Thyroid gland (tissue), 4 donors: ENCODE data around the gene CDH22. TPM values are rescaled to one million over a fixed set of nuclear protein-coding genes. Genes with fewer than 3 reads are reported as not detected.

Experiments used
- DNase-seq, 2 donors: peaks; one replicate each; pipeline ENCODE4 v3.0.0-alpha.2; 2019
- H3K27ac ChIP-seq, 3 donors: fragments of 200-600 bp; sonication (generic); 1 replicate in 2 of 3; 2 replicates in 1 of 3; pipeline ENCODE4 v1.5.1; 2016 to 2019; ENCODE audit warnings: mild to moderate bottlenecking in 1 of 3, moderate library complexity in 1 of 3
- H3K27me3 ChIP-seq: fragments of 200-600 bp; sonication (generic); one replicate; pipeline ENCODE4 v1.5.1; 2019
- H3K36me3 ChIP-seq, 2 donors: fragments of 200-600 bp; sonication (generic); one replicate each; pipeline ENCODE4 v1.5.1; 2016 to 2019
- H3K4me1 ChIP-seq, 2 donors: fragments of 200-600 bp; sonication (generic); one replicate each; pipeline ENCODE4 v1.5.1; 2017 to 2019
- H3K4me3 ChIP-seq, 3 donors: fragments of 200-600 bp; sonication (generic); replicated peaks in 1 of 3; 1 replicate in 2 of 3; 2 replicates in 1 of 3; pipeline ENCODE4 v1.5.1; 2016; ENCODE audit warnings: mild to moderate bottlenecking in 1 of 3
- H3K9me3 ChIP-seq: fragments of 200-600 bp; sonication (generic); one replicate; pipeline ENCODE4 v1.5.1; 2017
- POLR2A ChIP-seq, 2 donors: fragments of 450-650 bp; IDR thresholded peaks; one replicate each; pipeline ENCODE4 v1.6.1; 2017; ENCODE audit warnings: antibody characterized with exemption in 2 of 2, mild to moderate bottlenecking in 2 of 2, moderate library complexity in 1 of 2
- WGBS, 2 donors: methylation state at CpG; one replicate each; pipeline ENCODE4 v1.1.5; 2017; 5-methylcytosine and 5-hydroxymethylcytosine counted together
- intact Hi-C: fragments of 100-400 bp; cut with DNase I; formaldehyde crosslinking; loops from one replicate; pipeline ENCODE4 v1.15.1; 2023
- total RNA-seq, 4 donors: library from RNA; depleted of rRNA; stranded (reverse); fragments of >200 nt; gene quantifications; one replicate each; pipeline ENCODE4 v1.2.3, GENCODE V29; 2016
- TF ChIP-seq, protein P1 (sequence below), 6 experiments: fragments of 200-600 bp in 3 of 6; fragments of 450-650 bp in 3 of 6; sonication (generic) in 3 of 6; IDR thresholded peaks; one replicate each; pipeline ENCODE4 v1.5.1; 2016 to 2019; ENCODE audit warnings: antibody characterized with exemption in 6 of 6, mild to moderate bottlenecking in 2 of 6, inconsistent platforms in 1 of 6, moderate library complexity in 1 of 6

Gene CDH22
- total RNA-seq, 4 donors from 2014 or later = 0.38 to 3.0 (median 1.2) TPM

DNA sequence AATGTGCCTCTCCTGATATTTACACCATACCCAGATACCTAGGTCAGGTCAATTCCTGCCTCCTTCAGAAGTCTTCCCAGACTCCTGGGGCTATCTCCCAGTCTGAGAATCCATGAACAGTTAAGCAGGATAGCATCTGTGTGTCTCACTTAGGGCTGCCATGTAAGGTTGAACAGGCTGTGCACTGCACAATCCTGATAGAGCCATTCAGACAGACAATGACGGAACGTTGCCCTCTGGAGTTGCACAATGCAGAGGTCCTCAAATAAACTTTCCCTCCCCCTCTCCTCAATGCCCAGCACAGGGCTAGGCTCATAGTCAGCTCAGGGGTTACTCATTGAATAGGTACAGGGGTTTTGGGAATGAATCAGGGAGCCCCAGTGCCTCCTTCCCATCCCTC lies 100.5 kb downstream of the CDH22 start:
- 80 to 90% methylated on average over 1 to 2 of the region's 2 CpGs for WGBS, 2 donors
- intact Hi-C loops = no loop called here
- TF ChIP-seq POLR2A (IDR thresholded peaks at IDR 0.05) = no peak
- TF ChIP-seq, protein P1, sequence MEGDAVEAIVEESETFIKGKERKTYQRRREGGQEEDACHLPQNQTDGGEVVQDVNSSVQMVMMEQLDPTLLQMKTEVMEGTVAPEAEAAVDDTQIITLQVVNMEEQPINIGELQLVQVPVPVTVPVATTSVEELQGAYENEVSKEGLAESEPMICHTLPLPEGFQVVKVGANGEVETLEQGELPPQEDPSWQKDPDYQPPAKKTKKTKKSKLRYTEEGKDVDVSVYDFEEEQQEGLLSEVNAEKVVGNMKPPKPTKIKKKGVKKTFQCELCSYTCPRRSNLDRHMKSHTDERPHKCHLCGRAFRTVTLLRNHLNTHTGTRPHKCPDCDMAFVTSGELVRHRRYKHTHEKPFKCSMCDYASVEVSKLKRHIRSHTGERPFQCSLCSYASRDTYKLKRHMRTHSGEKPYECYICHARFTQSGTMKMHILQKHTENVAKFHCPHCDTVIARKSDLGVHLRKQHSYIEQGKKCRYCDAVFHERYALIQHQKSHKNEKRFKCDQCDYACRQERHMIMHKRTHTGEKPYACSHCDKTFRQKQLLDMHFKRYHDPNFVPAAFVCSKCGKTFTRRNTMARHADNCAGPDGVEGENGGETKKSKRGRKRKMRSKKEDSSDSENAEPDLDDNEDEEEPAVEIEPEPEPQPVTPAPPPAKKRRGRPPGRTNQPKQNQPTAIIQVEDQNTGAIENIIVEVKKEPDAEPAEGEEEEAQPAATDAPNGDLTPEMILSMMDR (IDR thresholded peaks at IDR 0.05) = no peak
- no peaks in the 10 kb centered on the region for H3K27me3 ChIP-seq
- no peaks in the 10 kb centered on the region for H3K36me3 ChIP-seq
- H3K4me3 ChIP-seq = no peak overlapping the region
- H3K27ac ChIP-seq = no peak overlapping the region
- no peaks in the 10 kb centered on the region for H3K9me3 ChIP-seq
- DNase-seq = no peak
- H3K4me1 ChIP-seq = peaks cover 0 to 2% of the 10 kb centered on the region in 2 donors

DNA sequence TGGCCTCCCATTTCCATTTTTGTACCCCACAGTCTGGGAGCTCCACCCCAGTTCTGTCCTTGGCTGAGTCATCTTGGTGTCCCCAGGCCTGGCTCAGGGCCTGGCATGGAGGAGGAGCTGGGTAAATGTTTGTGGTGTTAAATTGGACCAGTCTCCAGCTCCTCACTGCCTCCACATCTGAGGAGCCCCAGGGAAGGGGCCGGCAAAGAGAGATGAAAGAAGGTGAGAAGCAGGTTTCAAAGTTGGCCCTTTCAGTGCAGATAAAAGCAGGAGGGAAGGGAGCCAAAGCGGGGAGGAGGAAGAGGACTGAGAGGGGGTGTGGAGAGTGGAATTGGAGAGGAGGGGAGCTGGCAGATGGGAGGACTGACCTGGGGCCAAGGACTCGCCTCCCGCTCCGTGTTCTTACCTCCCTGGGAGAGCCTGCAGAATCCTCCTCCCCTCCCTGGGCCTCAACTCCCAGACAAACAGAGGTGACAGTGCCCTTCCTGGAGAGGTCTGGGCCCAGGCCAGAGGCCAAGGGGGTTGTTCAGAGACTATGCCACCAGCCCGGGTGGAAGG lies 101.2 kb downstream of the CDH22 start:
- Histone ChIP-seq H3K4me1 (peaks cover 0 to 4% of the 10 kb centered on the region in 2 donors), H3K9me3 (no peaks in the 10 kb centered on the region), H3K36me3 (no peaks in the 10 kb centered on the region), H3K4me3 (no peak overlapping the region), H3K27me3 (no peaks in the 10 kb centered on the region), H3K27ac (no peak overlapping the region)
- TF ChIP-seq, protein P1 (IDR thresholded peaks at IDR 0.05) = no peak
- no peak for TF ChIP-seq POLR2A (IDR thresholded peaks at IDR 0.05)
- 43 to 58% methylated on average over 6 of the region's 6 CpGs for WGBS, 2 donors
- intact Hi-C loops = no loop called here
- DNase-seq = no peak

DNA sequence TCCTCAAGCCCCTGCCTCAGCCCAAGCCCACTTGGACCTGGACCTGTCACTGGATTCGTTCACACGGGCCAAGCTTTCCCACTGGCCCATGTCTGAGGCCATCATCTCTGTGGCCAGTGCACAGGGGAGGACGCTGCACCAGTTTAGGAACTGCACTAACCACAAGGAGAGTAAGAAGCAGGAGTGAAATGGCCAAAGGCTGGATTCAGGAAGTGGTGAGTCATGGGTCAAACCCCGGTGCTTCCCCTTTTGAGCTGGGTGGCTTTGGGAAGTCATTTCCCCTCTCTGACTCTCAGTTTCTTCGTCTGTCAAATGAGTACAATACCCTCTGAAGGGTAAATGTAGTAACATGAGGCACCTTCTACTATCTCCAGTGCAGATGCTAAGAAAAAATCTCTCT lies 102.3 kb downstream of the CDH22 start:
- 53 to 60% methylated on average over 5 of the region's 5 CpGs for WGBS, 2 donors
- Histone ChIP-seq H3K36me3 (no peaks in the 10 kb centered on the region), H3K4me3 (no peak overlapping the region), H3K27me3 (no peaks in the 10 kb centered on the region), H3K4me1 (peaks cover 0 to 4% of the 10 kb centered on the region in 2 donors), H3K27ac (no peak overlapping the region), H3K9me3 (no peaks in the 10 kb centered on the region)
- no peak for TF ChIP-seq POLR2A (IDR thresholded peaks at IDR 0.05)
- intact Hi-C loops = no loop called here
- DNase-seq = no peak

DNA sequence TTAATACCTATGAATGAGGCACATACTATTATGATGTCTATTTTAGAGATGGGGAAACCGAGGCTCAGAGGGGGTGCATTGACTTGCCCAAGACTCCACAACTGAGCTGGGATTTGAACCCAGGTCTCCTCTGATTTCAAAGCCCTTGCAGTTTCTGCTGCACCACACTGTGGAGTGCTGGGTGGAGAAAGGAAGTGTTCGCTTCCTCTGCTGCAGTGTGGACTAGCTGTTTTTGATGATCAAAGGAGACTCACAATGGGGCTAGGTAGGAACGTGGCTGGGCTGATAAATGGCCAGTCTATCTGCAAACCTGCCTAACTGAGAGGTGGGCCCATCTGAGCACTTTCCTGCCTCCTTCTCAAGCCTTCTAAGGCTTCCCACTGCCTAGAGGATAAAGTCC lies 102.9 kb downstream of the CDH22 start:
- Histone ChIP-seq H3K27me3 (no peaks in the 10 kb centered on the region), H3K9me3 (no peaks in the 10 kb centered on the region), H3K36me3 (no peaks in the 10 kb centered on the region), H3K27ac (no peak overlapping the region), H3K4me1 (peaks cover 0 to 4% of the 10 kb centered on the region in 2 donors), H3K4me3 (no peak overlapping the region)
- no peak for DNase-seq
- 49 to 58% methylated on average over 3 of the region's 3 CpGs for WGBS, 2 donors
- TF ChIP-seq, protein P1 (IDR thresholded peaks at IDR 0.05) = no peak
- no peak for TF ChIP-seq POLR2A (IDR thresholded peaks at IDR 0.05)
- intact Hi-C loops = no loop called here

DNA sequence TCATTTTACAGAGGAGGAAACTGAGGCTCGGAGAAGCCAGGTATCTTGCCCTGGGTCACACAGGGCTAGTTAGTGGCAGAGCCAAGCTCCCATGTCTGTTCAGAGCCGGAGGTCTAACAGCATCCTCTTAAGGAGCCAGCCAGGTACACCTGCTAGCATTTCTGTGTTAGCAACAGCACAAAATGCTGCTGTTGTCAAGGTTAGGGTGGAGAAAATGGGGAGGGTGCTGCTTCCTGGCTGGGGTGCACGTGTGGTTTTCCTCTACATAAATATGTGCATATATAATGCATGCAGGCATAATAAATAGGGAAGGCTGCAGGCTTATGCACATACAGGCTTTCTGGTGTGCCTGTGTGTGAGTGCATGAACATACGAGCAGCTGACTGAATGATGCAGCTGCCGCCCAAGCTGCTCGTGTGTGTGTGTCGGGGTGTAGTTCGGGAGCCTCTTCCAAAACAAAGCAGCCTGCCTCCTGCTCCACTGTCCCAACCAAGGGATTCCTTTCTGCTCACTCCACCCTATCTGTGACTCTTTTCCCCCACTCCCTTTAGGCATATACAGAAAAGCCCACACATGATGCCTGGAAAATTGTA lies 103.6 kb downstream of the CDH22 start:
- no peak overlapping the region for H3K27ac ChIP-seq
- no peak for DNase-seq
- no peaks in the 10 kb centered on the region for H3K36me3 ChIP-seq
- H3K4me3 ChIP-seq = no peak overlapping the region
- intact Hi-C loops = no loop called here
- H3K9me3 ChIP-seq = no peaks in the 10 kb centered on the region
- no peaks in the 10 kb centered on the region for H3K27me3 ChIP-seq
- 36 to 49% methylated on average over 7 to 8 of the region's 8 CpGs for WGBS, 2 donors
- peaks cover 0 to 4% of the 10 kb centered on the region in 2 donors for H3K4me1 ChIP-seq
- no peak for TF ChIP-seq POLR2A (IDR thresholded peaks at IDR 0.05)
- TF ChIP-seq, protein P1 (IDR thresholded peaks at IDR 0.05) = no peak
